Choroid plexus epithelial cell (primary cell): ENCODE data around the gene MECR.
A peak's percentile ranks its signal among the peaks of the same experiment; 100 is the strongest.
"Not testable (repeated sequence)": the region's sequence is repeated elsewhere in the genome, so short reads cannot be mapped to it uniquely, and the experiment has no call there.

Experiments
- DNase-seq: peaks from one replicate; pipeline ENCODE4 v3.0.0-alpha.2; 2010; ENCODE audit warnings: low read depth
- H3K4me3 ChIP-seq: 2 replicates; pipeline ENCODE4 v1.5.1; 2011; ENCODE audit warnings: low read depth, mild to moderate bottlenecking, control low read depth, low read length, moderate library complexity
- TF ChIP-seq, protein P1 (sequence below): conservative IDR thresholded peaks from 2 replicates; pipeline ENCODE4 v1.5.1; 2011; ENCODE audit warnings: low read depth, mild to moderate bottlenecking, control low read depth, inconsistent platforms, low read length, moderate library complexity

MECR gene

GRCh38 chr1:29162025-29162424, 68.7 kb downstream of the MECR start:
- TF ChIP-seq, protein P1, sequence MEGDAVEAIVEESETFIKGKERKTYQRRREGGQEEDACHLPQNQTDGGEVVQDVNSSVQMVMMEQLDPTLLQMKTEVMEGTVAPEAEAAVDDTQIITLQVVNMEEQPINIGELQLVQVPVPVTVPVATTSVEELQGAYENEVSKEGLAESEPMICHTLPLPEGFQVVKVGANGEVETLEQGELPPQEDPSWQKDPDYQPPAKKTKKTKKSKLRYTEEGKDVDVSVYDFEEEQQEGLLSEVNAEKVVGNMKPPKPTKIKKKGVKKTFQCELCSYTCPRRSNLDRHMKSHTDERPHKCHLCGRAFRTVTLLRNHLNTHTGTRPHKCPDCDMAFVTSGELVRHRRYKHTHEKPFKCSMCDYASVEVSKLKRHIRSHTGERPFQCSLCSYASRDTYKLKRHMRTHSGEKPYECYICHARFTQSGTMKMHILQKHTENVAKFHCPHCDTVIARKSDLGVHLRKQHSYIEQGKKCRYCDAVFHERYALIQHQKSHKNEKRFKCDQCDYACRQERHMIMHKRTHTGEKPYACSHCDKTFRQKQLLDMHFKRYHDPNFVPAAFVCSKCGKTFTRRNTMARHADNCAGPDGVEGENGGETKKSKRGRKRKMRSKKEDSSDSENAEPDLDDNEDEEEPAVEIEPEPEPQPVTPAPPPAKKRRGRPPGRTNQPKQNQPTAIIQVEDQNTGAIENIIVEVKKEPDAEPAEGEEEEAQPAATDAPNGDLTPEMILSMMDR: no peak
- no peak for DNase-seq
- H3K4me3 ChIP-seq: no peak overlapping the region

- H3K4me3 ChIP-seq: no peak overlapping the region
- no peak for DNase-seq
- TF ChIP-seq, protein P1: no peak
Observed at GRCh38 chr1:29159773-29160172, 71.0 kb downstream of the MECR start.

GRCh38 chr1:29157269-29157601, 73.5 kb downstream of the MECR start:
- no peak for DNase-seq
- H3K4me3 ChIP-seq: no peak overlapping the region
- TF ChIP-seq, protein P1: no peak

DNA sequence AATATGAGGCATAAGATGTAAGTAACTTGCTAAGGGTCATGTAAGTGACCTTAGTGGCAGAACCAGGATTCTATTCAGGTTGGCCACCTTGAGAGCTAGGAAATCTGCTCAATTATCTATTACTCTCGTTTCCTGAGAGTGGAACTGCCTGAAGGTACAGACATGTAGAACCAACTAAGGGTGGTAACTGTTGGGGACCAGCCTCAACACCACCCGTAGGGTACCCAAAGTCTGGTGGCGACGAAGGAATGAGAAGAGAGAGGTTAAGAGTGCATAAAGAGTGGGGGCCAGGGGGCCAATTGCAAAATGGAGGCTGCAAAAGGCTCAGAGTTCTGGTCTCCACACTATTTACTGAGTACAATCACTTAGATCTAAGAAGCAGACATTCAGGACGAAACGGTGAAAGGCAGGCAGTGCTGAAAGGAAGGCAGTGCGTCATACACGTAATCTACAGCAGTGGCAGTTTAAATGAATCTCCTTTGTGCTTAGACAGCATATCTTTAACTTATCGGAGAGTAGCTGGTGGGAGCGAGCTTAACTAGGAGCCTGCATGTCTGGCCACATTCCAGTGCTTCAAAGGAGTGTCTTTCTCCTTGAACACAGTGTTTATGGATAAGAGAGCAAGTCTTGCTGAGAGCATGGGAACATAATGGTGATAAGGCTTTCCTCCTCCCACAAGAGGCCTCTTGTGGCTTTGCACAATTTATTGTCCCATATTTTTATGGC, 74.0 kb downstream of the MECR start:
- H3K4me3 ChIP-seq: no peak overlapping the region
- DNase-seq: peak; percentile 82
- TF ChIP-seq, protein P1: no peak

GRCh38 chr1:29152046-29152805, 78.5 kb downstream of the MECR start:
- no peak overlapping the region for H3K4me3 ChIP-seq
- TF ChIP-seq, protein P1: no peak

GRCh38 chr1:29150346-29150745, 80.4 kb downstream of the MECR start:
- not testable (repeated sequence) for DNase-seq, H3K4me3 ChIP-seq

More at GRCh38 chr1:29152046-29152805, 78.5 kb downstream of the MECR start:
- DNase-seq: no peak

DNA sequence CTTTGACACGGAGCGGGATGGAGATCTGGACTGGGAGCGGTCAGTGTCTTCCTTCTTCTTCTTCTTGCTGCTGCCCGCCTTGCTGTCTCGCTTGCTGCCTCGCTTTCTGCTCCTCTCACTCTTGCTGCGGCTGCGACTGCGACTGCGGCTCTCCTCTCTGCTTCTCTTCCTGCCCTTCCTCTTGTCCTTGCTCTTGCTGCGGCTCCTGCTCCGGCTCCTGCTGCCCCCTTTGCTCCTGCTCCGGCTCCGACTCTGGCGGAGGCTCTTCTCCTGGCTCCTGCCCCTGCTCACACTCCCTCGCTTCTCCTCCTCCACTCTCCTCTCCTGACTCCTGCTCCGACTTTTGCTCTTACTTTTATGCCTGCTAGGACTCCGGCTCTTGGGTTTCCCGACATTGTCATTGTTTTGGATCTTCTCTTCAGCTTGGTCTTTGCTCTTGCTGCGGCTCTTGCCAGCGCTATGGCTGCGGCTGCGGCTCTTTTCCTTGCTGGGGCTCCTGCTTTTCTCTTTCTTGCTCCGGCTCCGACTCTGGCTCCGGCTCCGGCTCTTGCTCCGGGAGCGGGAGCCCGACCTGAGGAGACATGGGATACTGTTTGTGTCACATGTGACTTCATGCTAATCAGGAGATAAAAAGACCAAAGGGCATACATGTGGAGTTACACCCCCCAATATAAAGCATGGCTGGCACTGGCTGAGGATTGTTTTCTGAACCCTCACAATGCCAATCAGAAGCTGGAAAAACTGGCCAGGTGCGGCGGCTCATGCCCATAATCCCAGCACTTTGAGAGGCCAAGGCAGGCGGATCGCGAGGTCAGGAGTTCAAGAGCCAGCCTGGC, 81.9 kb downstream of the MECR start:
- no peak for DNase-seq
- no peak overlapping the region for H3K4me3 ChIP-seq
- TF ChIP-seq, protein P1: no peak
